K562 (cell line): ENCODE data around the gene IL12B. TPM values are rescaled to one million over a fixed set of nuclear protein-coding genes. Genes with fewer than 3 reads are reported as not detected.
A peak's percentile ranks its signal among the peaks of the same experiment; 100 is the strongest.

Source experiments
- ATAC-seq: fragments of 200-7000 bp; cut with Tn5 transposase; 3 replicates; pipeline ENCODE4 v1.9.1; 2020; ENCODE audit warnings: moderate library complexity
- BruUV-seq: library from RNA; stranded (reverse); fragments of 400-500 nt; replicated peaks from 2 replicates; lab custom pipeline; 2021; lab: Mats Ljungman, UMichigan
- CTCF ChIA-PET: fragments of 300-600 bp; formaldehyde crosslinking; extraction: SDS; loops from one replicate; lab custom pipeline; 2021; ENCODE audit warnings: low intra/inter-chr PET ratio; lab: Yijun Ruan, JAX
- POLR2A ChIA-PET: fragments of 300-600, 350-650 bp; sonication (Branson Sonifier 250); formaldehyde crosslinking; extraction: SDS; loops from one replicate; lab custom pipeline; 2021; ENCODE audit warnings: antibody characterized with exemption, inconsistent platforms; lab: Yijun Ruan, JAX
- DNase-seq, 4 experiments: peaks; one replicate each; pipeline versions ENCODE4 v3.0.0 to v3.0.0-alpha.2; 2011 to 2018; ENCODE audit warnings: low spot score in 3 of 4, mixed read lengths in 3 of 4; ENCODE audit errors: extremely low read depth in 1 of 4
- FAIRE-seq: peaks from 2 replicates; lab custom pipeline; 2011; peaks lifted over from hg19 to GRCh38; lab: Jason Lieb, UNC
- H2AFZ ChIP-seq: 2 replicates; pipeline ENCODE4 v1.6.0; 2011; ENCODE audit warnings: low read depth, low read length, control low read depth, inconsistent platforms
- H3K27ac ChIP-seq: fragments of 200-600 bp; 3 replicates; pipeline ENCODE4 v1.8.0; 2011; ENCODE audit warnings: low read depth, mild to moderate bottlenecking, control low read depth, inconsistent platforms, low read length, moderate library complexity, mixed read lengths; ENCODE audit errors: extremely low read depth
- H3K27me3 ChIP-seq, 2 experiments: fragments of 300-600 bp in 1 of 2; 2 replicates in 1 of 2; 3 replicates in 1 of 2; pipeline versions ENCODE4 v1.6.0 to v1.8.0; 2011; ENCODE audit warnings: inconsistent platforms in 2 of 2, low read length in 2 of 2, mild to moderate bottlenecking in 1 of 2, mixed read lengths in 1 of 2, moderate library complexity in 1 of 2; ENCODE audit not compliant: control insufficient read depth in 2 of 2, insufficient read depth in 2 of 2
- H3K36me3 ChIP-seq: fragments of 300-600 bp; 3 replicates; pipeline ENCODE4 v1.8.0; 2011; ENCODE audit warnings: mild to moderate bottlenecking, low read length, inconsistent platforms; ENCODE audit not compliant: control insufficient read depth, insufficient read depth
- H3K4me1 ChIP-seq, 2 experiments: fragments of 200-600 bp in 1 of 2; replicated peaks in 1 of 2; 2 replicates in 1 of 2; 3 replicates in 1 of 2; pipeline versions ENCODE4 v1.5.1 to v1.8.0; 2011; ENCODE audit warnings: inconsistent platforms in 2 of 2, low read length in 2 of 2, mild to moderate bottlenecking in 1 of 2, mixed read lengths in 1 of 2, moderate library complexity in 1 of 2; ENCODE audit not compliant: control insufficient read depth in 2 of 2, insufficient read depth in 2 of 2
- H3K4me2 ChIP-seq: 2 replicates; pipeline ENCODE4 v1.6.1; 2011; ENCODE audit warnings: low read length, control low read depth, inconsistent platforms, mixed read lengths; ENCODE audit not compliant: insufficient read depth
- H3K4me3 ChIP-seq: fragments of 200-600 bp; sonication (generic), shearing (Covaris generic); 2 replicates; pipeline ENCODE4 v1.5.1; 2016; ENCODE audit warnings: control low read depth, inconsistent platforms
- H3K79me2 ChIP-seq: fragments of 200-600 bp; 3 replicates; pipeline ENCODE4 v1.8.0; 2011; ENCODE audit warnings: low read length, inconsistent platforms; ENCODE audit not compliant: control insufficient read depth, insufficient read depth
- H3K9ac ChIP-seq, 2 experiments: 2 replicates each; pipeline versions ENCODE4 v1.6.0 to v1.6.1; 2011; ENCODE audit warnings: low read depth in 2 of 2, low read length in 2 of 2, control low read depth in 1 of 2, inconsistent platforms in 1 of 2, mild to moderate bottlenecking in 1 of 2, mixed read lengths in 1 of 2; ENCODE audit not compliant: insufficient read depth in 1 of 2
- H3K9me1 ChIP-seq: one replicate; pipeline ENCODE4 v1.6.0; 2011; ENCODE audit warnings: inconsistent platforms, mild to moderate bottlenecking, low read length, moderate library complexity; ENCODE audit not compliant: control insufficient read depth, insufficient read depth
- H3K9me3 ChIP-seq: replicated peaks from 2 replicates; pipeline ENCODE4 v1.5.1; 2011; ENCODE audit warnings: low read depth, low read length, inconsistent platforms; ENCODE audit not compliant: control insufficient read depth, insufficient read depth
- H4K20me1 ChIP-seq: replicated peaks from 2 replicates; pipeline ENCODE4 v1.6.1; 2011; ENCODE audit warnings: low read length, inconsistent platforms, mixed read lengths; ENCODE audit not compliant: control insufficient read depth, insufficient read depth
- BHLHE40 ChIP-seq: IDR thresholded peaks from 2 replicates; pipeline ENCODE4 v1.6.1; 2011; ENCODE audit warnings: low read length, improper control_type of control experiment
- MLLT1 ChIP-seq, 2 experiments: fragments of 450-650 bp; IDR thresholded peaks; 2 replicates each; pipeline ENCODE4 v1.6.1; 2016
- NRF1 ChIP-seq, 2 experiments: fragments of 450-650 bp; IDR thresholded peaks in 1 of 2; conservative IDR thresholded peaks in 1 of 2; 2 replicates each; pipeline ENCODE4 v1.6.1; 2014; ENCODE audit warnings: mild to moderate bottlenecking in 2 of 2
- RAD21 ChIP-seq, 2 experiments: fragments of 250-450 bp in 1 of 2; fragments of 450-650 bp in 1 of 2; sonication (Bioruptor Pico) in 1 of 2; formaldehyde crosslinking in 1 of 2; IDR thresholded peaks in 1 of 2; conservative IDR thresholded peaks in 1 of 2; 2 replicates each; pipeline versions ENCODE4 v1.4.0 to v1.8.0; 2020 to 2022; ENCODE audit warnings: mild to moderate bottlenecking in 2 of 2, moderate library complexity in 1 of 2
- REST ChIP-seq, 2 experiments: fragments of 450-650 bp; formaldehyde crosslinking in 1 of 2; IDR thresholded peaks; 2 replicates each; pipeline versions ENCODE4 v1.4.0 to v1.6.1; 2014 to 2020; ENCODE audit warnings: mild to moderate bottlenecking in 2 of 2, borderline replicate concordance in 1 of 2, low read depth in 1 of 2
- SMC3 ChIP-seq: conservative IDR thresholded peaks from 2 replicates; pipeline ENCODE4 v1.6.1; 2011; ENCODE audit warnings: low read depth, low read length, improper control_type of control experiment; ENCODE audit not compliant: insufficient read depth
- TOE1 ChIP-seq, 2 experiments: fragments of 450-650 bp in 1 of 2; sonication (generic) in 1 of 2; formaldehyde crosslinking in 1 of 2; IDR thresholded peaks; 2 replicates each; pipeline versions ENCODE4 v1.7.1 to v1.8.0; 2016 to 2022; ENCODE audit warnings: borderline replicate concordance in 2 of 2, mild to moderate bottlenecking in 2 of 2, antibody characterized with exemption in 1 of 2, inconsistent platforms in 1 of 2, low read depth in 1 of 2, missing genetic modification reagents in 1 of 2, moderate library complexity in 1 of 2
- XRCC5 ChIP-seq: fragments of 200-400 bp; formaldehyde crosslinking; IDR thresholded peaks from 2 replicates; pipeline ENCODE4 v1.6.1; 2017; ENCODE audit warnings: low read depth, mild to moderate bottlenecking, low read length
- WGBS: fragments of 100-300 bp; shearing (Covaris generic); methylation state at CpG from one replicate; pipeline ENCODE4 v1.1.6; 2016; ENCODE audit warnings: low coverage, mixed read lengths; ENCODE audit not compliant: insufficient coverage; ENCODE audit errors: missing lambda C conversion rate; 5-methylcytosine and 5-hydroxymethylcytosine counted together
- in situ Hi-C: fragments of 300-500 bp; cut with MboI; formaldehyde crosslinking; loops from 4 replicates; pipeline ENCODE4 v1.15.0; 2018; ENCODE audit warnings: inconsistent platforms, mixed read lengths
- intact Hi-C: fragments of 100-400 bp; cut with micrococcal nuclease; formaldehyde crosslinking; loops from 2 replicates; pipeline ENCODE4 v1.14.2; 2022
- polyA plus RNA-seq, 8 experiments: library from polyadenylated mRNA; depleted of rRNA in 4 of 8; stranded (reverse) in 5 of 8; unstranded in 3 of 8; fragments of >200 nt; fragmentation: Nextera tagmentation in 2 of 8; fragmentation: Illumina TruSeq in 1 of 8; extraction: Ambion mirVana in 2 of 8; extraction: Trizol in 1 of 8; gene quantifications; 2 replicates each; pipeline versions ENCODE4 v1.2.1 to v1.2.3, GENCODE V29; 2011 to 2014; ENCODE audit warnings: inconsistent platforms in 1 of 8, missing spikeins in 1 of 8
- total RNA-seq, 7 experiments: library from RNA; depleted of rRNA in 6 of 7; stranded (reverse); fragments of >200 nt in 6 of 7; fragmentation: Illumina TruSeq in 2 of 7; extraction: Trizol in 2 of 7; gene quantifications; 2 replicates each; pipeline versions ENCODE4 v1.2.1 to v1.2.3, GENCODE V29; 2011 to 2021; ENCODE audit warnings: low replicate concordance in 1 of 7

The IL12B gene
- total and polyA plus RNA-seq, 9 of the 15 experiments (the other 6 are each of a cell fraction or from before 2014, with no cell fraction given): not detected

- ATAC-seq (peak; percentile 97), DNase-seq (peak; percentile 59 to 80 (median 78)), FAIRE-seq (no peak)
- no TSS peak for BruUV-seq
- Histone ChIP-seq H3K9ac (peak overlapping the region in 1 of 2 experiments; percentile 80; a peak in 1 of 4 replicates), H3K27me3 (peaks cover 14 to 16% of the 10 kb centered on the region in 2 experiments), H3K27ac (no peak overlapping the region), H3K9me3 (no peaks in the 10 kb centered on the region), H3K4me3 (peak overlapping the region; percentile 39), H4K20me1 (no peaks in the 10 kb centered on the region), H3K79me2 (no peaks in the 10 kb centered on the region), H3K4me2 (peak overlapping the region; percentile 56), H3K36me3 (no peaks in the 10 kb centered on the region), H3K4me1 (peaks cover 0 to 6% of the 10 kb centered on the region in 2 experiments; a peak in 2 of 5 replicates), H3K9me1 (no peaks in the 10 kb centered on the region), H2AFZ (peak overlapping the region; percentile 81)
- POLR2A ChIA-PET: no interaction called here
- 3% methylated on average over 44 of the region's 50 CpGs for WGBS
- CTCF ChIA-PET: interaction anchor here (0.6 kb wide), 1 partner anchor 617 kb away, joined by 3 read pairs; no protein-coding TSS in a partner anchor
- intact Hi-C loops (loop anchor here (5.0 to 10.0 kb wide), 3 partner anchors 91 to 656 kb away; partner anchors contain the start of gene ADRA1B), in situ Hi-C loops (loop anchor here (10.0 kb wide), 1 partner anchor 1137 kb away; no protein-coding TSS in a partner anchor)
- peak; percentile 26 to 51; a peak in 3 of 4 replicates for TF ChIP-seq NRF1 (conservative IDR thresholded peaks at IDR 0.05 in 1 of 2, IDR thresholded peaks at IDR 0.05 in 1 of 2)
- peak; percentile 76 for TF ChIP-seq BHLHE40
- 0 out of 2 replicates have a peak, but pooled peaks have one; percentile 23 for TF ChIP-seq XRCC5
- TF ChIP-seq RAD21 (CRISPR knock-in tag; conservative IDR thresholded peaks at IDR 0.05 in 1 of 2, IDR thresholded peaks at IDR 0.05 in 1 of 2): peak; percentile 65 to 67
- TF ChIP-seq SMC3: peak; percentile 47
- TF ChIP-seq MLLT1 (IDR thresholded peaks at IDR 0.05): no peak
- TF ChIP-seq TOE1 (IDR thresholded peaks at IDR 0.05; ENCODE audit: borderline replicate concordance): 0 out of 2 replicates have a peak, but pooled peaks have one; percentile 22
- TF ChIP-seq TOE1 (CRISPR knock-in tag; IDR thresholded peaks at IDR 0.05; ENCODE audit: borderline replicate concordance, low read depth): no peak
- peak; percentile 39 for TF ChIP-seq REST (IDR thresholded peaks at IDR 0.05; ENCODE audit: borderline replicate concordance)
- TF ChIP-seq REST (CRISPR knock-in tag; IDR thresholded peaks at IDR 0.05; ENCODE audit: low read depth): no peak
Measured at GRCh38 chr5:159331093-159331973, 1.0 kb upstream of the IL12B start.
